Astrocyte (in vitro differentiated cells and primary cell): ENCODE measurements around the gene PROSER3. TPM values are rescaled to one million over a fixed set of nuclear protein-coding genes. Genes with fewer than 3 reads are reported as not detected.

Source experiments
- DNase-seq: peaks from one replicate; pipeline ENCODE4 v3.0.0-alpha.2; 2010; ENCODE audit warnings: low read depth
- FAIRE-seq: peaks from 2 replicates; lab custom pipeline; 2011; peaks lifted over from hg19 to GRCh38; lab: Jason Lieb, UNC
- H2AFZ ChIP-seq: 2 replicates; pipeline ENCODE4 v1.6.0; 2012; ENCODE audit warnings: low read depth, low read length, inconsistent platforms
- H3K27ac ChIP-seq: 2 replicates; pipeline ENCODE4 v1.5.1; 2011; ENCODE audit warnings: low read depth, low read length, inconsistent platforms
- H3K27me3 ChIP-seq: 2 replicates; pipeline ENCODE4 v1.6.0; 2011; ENCODE audit warnings: low read length, inconsistent platforms; ENCODE audit not compliant: insufficient read depth
- H3K36me3 ChIP-seq: 2 replicates; pipeline ENCODE4 v1.5.1; 2011; ENCODE audit warnings: low read length, inconsistent platforms; ENCODE audit not compliant: insufficient read depth
- H3K4me1 ChIP-seq: 2 replicates; pipeline ENCODE4 v1.5.1; 2011; ENCODE audit warnings: low read length, inconsistent platforms; ENCODE audit not compliant: insufficient read depth
- H3K4me2 ChIP-seq: 2 replicates; pipeline ENCODE4 v1.6.0; 2012; ENCODE audit warnings: low read length, inconsistent platforms
- H3K4me3 ChIP-seq: 2 replicates; pipeline ENCODE4 v1.5.1; 2011; ENCODE audit warnings: low read depth, mild to moderate bottlenecking, low read length, inconsistent platforms; ENCODE audit not compliant: insufficient read depth
- H3K79me2 ChIP-seq: 2 replicates; pipeline ENCODE4 v1.6.0; 2012; ENCODE audit warnings: mild to moderate bottlenecking, low read length, inconsistent platforms; ENCODE audit not compliant: insufficient read depth
- H3K9ac ChIP-seq: 2 replicates; pipeline ENCODE4 v1.6.0; 2012; ENCODE audit warnings: mild to moderate bottlenecking, low read length, inconsistent platforms
- H3K9me3 ChIP-seq: 2 replicates; pipeline ENCODE4 v1.5.1; 2012; ENCODE audit warnings: low read depth, mild to moderate bottlenecking, low read length, inconsistent platforms; ENCODE audit not compliant: insufficient read depth
- H4K20me1 ChIP-seq: 2 replicates; pipeline ENCODE4 v1.6.0; 2012; ENCODE audit warnings: low read length, inconsistent platforms; ENCODE audit not compliant: insufficient read depth
- H3K27ac Mint-ChIP-seq: one replicate; pipeline ENCODE4 v1.8.0; 2021; ENCODE audit warnings: mild to moderate bottlenecking, mixed read lengths; ENCODE audit not compliant: unreplicated experiment
- H3K27me3 Mint-ChIP-seq: one replicate; pipeline ENCODE4 v1.8.0; 2021; ENCODE audit warnings: low read depth, mixed read lengths; ENCODE audit not compliant: unreplicated experiment
- H3K36me3 Mint-ChIP-seq: one replicate; pipeline ENCODE4 v1.8.0; 2021; ENCODE audit warnings: low read depth, mixed read lengths; ENCODE audit not compliant: unreplicated experiment
- H3K4me1 Mint-ChIP-seq: one replicate; pipeline ENCODE4 v1.8.0; 2021; ENCODE audit warnings: low read depth, mixed read lengths; ENCODE audit not compliant: unreplicated experiment
- H3K4me3 Mint-ChIP-seq: one replicate; pipeline ENCODE4 v1.8.0; 2021; ENCODE audit warnings: mild to moderate bottlenecking, moderate library complexity, mixed read lengths; ENCODE audit not compliant: unreplicated experiment
- H3K9me3 Mint-ChIP-seq: one replicate; pipeline ENCODE4 v1.8.0; 2021; ENCODE audit warnings: mild to moderate bottlenecking, mixed read lengths; ENCODE audit not compliant: unreplicated experiment
- EZH2 ChIP-seq: IDR thresholded peaks from 2 replicates; pipeline ENCODE4 v1.6.1; 2012; ENCODE audit warnings: mild to moderate bottlenecking, low read length, inconsistent platforms; ENCODE audit not compliant: insufficient read depth
- total RNA-seq: library from RNA; stranded (reverse); gene quantifications from 2 replicates; pipeline ENCODE4 v1.2.1, GENCODE V29; 2021
- TF ChIP-seq, protein P1 (sequence below): IDR thresholded peaks from 2 replicates; pipeline ENCODE4 v1.5.1; 2011; ENCODE audit warnings: low read depth, mild to moderate bottlenecking, inconsistent platforms, low read length, moderate library complexity; ENCODE audit not compliant: insufficient read depth

PROSER3 gene
- total RNA-seq, 1 donor from 2014 or later, result 35.6 TPM

GRCh38 chr19:35743640-35744429 is 14.1 kb upstream of the PROSER3 start:
- TF ChIP-seq, protein P1, sequence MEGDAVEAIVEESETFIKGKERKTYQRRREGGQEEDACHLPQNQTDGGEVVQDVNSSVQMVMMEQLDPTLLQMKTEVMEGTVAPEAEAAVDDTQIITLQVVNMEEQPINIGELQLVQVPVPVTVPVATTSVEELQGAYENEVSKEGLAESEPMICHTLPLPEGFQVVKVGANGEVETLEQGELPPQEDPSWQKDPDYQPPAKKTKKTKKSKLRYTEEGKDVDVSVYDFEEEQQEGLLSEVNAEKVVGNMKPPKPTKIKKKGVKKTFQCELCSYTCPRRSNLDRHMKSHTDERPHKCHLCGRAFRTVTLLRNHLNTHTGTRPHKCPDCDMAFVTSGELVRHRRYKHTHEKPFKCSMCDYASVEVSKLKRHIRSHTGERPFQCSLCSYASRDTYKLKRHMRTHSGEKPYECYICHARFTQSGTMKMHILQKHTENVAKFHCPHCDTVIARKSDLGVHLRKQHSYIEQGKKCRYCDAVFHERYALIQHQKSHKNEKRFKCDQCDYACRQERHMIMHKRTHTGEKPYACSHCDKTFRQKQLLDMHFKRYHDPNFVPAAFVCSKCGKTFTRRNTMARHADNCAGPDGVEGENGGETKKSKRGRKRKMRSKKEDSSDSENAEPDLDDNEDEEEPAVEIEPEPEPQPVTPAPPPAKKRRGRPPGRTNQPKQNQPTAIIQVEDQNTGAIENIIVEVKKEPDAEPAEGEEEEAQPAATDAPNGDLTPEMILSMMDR, result no peak
- no peak overlapping the region for H3K9ac ChIP-seq
- no peak overlapping the region for H3K4me3 ChIP-seq
- Mint-ChIP-seq H3K27ac (peak overlapping the region; percentile 55), H3K4me1 (peaks cover 13% of the 10 kb centered on the region), H3K36me3 (peaks cover 3% of the 10 kb centered on the region), H3K27me3 (no peaks in the 10 kb centered on the region), H3K9me3 (no peaks in the 10 kb centered on the region), H3K4me3 (peak overlapping the region; percentile 99)
- no peak for DNase-seq
- no peaks in the 10 kb centered on the region for H3K27me3 ChIP-seq
- peaks cover 12% of the 10 kb centered on the region for H3K4me1 ChIP-seq
- H2AFZ ChIP-seq, result peak overlapping the region; percentile 75
- H3K9me3 ChIP-seq, result no peaks in the 10 kb centered on the region
- no peak for FAIRE-seq
- H3K27ac ChIP-seq, result no peak overlapping the region
- no peaks in the 10 kb centered on the region for H3K36me3 ChIP-seq
- no peaks in the 10 kb centered on the region for H4K20me1 ChIP-seq
- H3K4me2 ChIP-seq, result peak overlapping the region; percentile 91
- H3K79me2 ChIP-seq, result peaks cover 26% of the 10 kb centered on the region

DNA sequence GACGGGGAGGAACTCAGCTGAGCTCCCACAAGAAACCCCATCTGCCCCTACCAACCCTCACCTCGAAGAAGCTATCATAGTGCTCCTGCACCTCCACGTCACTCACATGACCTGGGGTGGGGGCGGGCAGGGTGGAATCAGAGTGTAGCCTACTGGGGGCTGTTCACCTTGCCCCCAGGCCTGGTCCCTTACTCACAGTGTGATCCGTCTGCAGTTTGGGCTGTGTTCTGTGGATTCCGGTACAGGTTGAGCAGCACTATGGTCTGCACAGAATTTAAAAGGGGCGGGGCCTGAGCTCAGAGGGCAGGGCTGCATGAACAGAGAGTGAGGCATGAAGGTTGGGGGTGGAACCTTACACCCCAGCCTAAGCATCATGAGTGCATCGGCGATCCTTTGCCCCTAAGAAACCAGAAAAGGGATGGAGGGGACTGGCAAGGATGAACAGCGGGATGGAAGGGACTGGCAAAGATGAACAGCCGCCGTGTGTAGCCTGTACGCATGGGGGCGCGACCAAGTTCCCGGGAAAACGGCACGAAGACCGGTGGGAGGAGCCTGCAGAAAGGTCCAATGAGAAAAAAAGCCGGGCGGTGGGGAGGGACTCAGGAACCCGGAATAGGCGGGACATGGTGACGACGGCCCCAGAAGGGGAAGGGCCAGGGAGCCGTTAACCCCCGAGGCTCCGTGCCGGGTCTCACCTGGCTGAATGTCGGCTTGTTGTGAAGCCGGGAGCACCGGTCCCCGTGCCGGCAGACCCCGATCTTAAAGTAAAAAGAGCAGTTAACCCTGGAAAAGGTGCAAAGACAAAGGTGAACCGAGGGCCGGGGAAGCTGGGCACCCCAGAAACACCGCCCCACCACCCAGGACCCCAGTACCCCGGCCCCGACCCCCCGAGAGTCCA is 13.3 kb upstream of the PROSER3 start:
- H2AFZ ChIP-seq, result peak overlapping the region; percentile 75
- peak overlapping the region; percentile 91 for H3K4me3 ChIP-seq
- FAIRE-seq (no peak), DNase-seq (peak; percentile 83)
- H3K4me1 Mint-ChIP-seq, result peaks cover 17% of the 10 kb centered on the region
- peaks cover under 1% of the 10 kb centered on the region for H4K20me1 ChIP-seq
- peak overlapping the region; percentile 98 for H3K27ac Mint-ChIP-seq
- TF ChIP-seq, protein P1, result peak; percentile 20
- TF ChIP-seq EZH2, result no peak
- no peaks in the 10 kb centered on the region for H3K27me3 ChIP-seq
- no peaks in the 10 kb centered on the region for H3K9me3 ChIP-seq
- H3K9ac ChIP-seq, result peak overlapping the region; percentile 98
- peaks cover 32% of the 10 kb centered on the region for H3K79me2 ChIP-seq
- peak overlapping the region; percentile 95 for H3K27ac ChIP-seq
- peak overlapping the region; percentile 99 for H3K4me3 Mint-ChIP-seq
- peaks cover 3% of the 10 kb centered on the region for H3K36me3 Mint-ChIP-seq
- peaks cover 15% of the 10 kb centered on the region for H3K4me1 ChIP-seq
- peak overlapping the region; percentile 91 for H3K4me2 ChIP-seq
- H3K27me3 Mint-ChIP-seq, result no peaks in the 10 kb centered on the region
- H3K9me3 Mint-ChIP-seq, result no peaks in the 10 kb centered on the region
- no peaks in the 10 kb centered on the region for H3K36me3 ChIP-seq
